SK-N-MC (cell line): ENCODE results near the gene TBXA2R.

Experiments used
- DNase-seq: peaks from one replicate; pipeline ENCODE4 v3.0.0-alpha.2; 2011; ENCODE audit warnings: low read depth, low spot score
- H3K27ac ChIP-seq: fragments of 200-600 bp; sonication (generic); 2 replicates; pipeline ENCODE4 v1.5.1; 2016; ENCODE audit warnings: mixed run types
- H3K36me3 ChIP-seq: fragments of 200-600 bp; sonication (generic); 2 replicates; pipeline ENCODE4 v1.6.1; 2017; ENCODE audit warnings: antibody characterized with exemption, low read length, mixed read lengths; ENCODE audit not compliant: insufficient read depth
- H3K4me3 ChIP-seq: fragments of 200-600 bp; sonication (generic); 2 replicates; pipeline ENCODE4 v1.5.1; 2016
- H3K9ac ChIP-seq: fragments of 200-600 bp; sonication (generic); 2 replicates; pipeline ENCODE4 v1.8.0; 2017; ENCODE audit warnings: mixed run types, mixed read lengths; ENCODE audit not compliant: insufficient read length
- H3K9me3 ChIP-seq: fragments of 200-600 bp; sonication (generic); 2 replicates; pipeline ENCODE4 v1.6.1; 2017; ENCODE audit warnings: low read depth, mild to moderate bottlenecking, antibody characterized with exemption, low read length, moderate library complexity, mixed read lengths
- EZH2 ChIP-seq: fragments of 200-600 bp; sonication (generic); IDR thresholded peaks from one replicate; pipeline ENCODE4 v1.6.1; 2017; ENCODE audit warnings: antibody characterized with exemption
- FOXP2 ChIP-seq: optimal IDR thresholded peaks from 2 replicates; pipeline ENCODE3; 2011; ENCODE audit warnings: mild to moderate bottlenecking, moderate library complexity; ENCODE audit not compliant: insufficient read depth; ENCODE audit errors: extremely low read length, control extremely low read depth
- POLR2AphosphoS5 ChIP-seq: IDR thresholded peaks from 2 replicates; pipeline ENCODE4 v1.6.1; 2012; ENCODE audit warnings: mild to moderate bottlenecking, low read depth, low read length, borderline replicate concordance

The TBXA2R gene

DNA sequence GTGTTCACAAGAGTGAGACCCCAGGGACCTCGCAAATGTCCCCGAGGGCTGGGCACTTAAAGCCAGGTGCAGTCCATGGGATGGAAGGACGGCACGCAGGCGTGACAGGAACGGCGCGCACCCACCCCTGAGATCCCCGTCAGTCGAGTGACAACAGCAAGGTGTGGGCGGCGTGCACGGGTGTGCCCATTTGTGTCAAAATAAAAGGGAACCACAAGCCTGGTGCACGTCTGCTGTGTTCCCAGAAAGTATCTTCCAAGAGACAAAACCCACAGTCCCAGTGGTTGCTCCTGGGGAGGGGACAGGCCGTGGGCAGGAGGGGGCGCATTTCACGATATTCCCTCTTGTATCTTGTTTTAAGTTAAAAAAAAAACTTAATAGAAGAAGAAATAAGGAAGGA lies 35.6 kb upstream of the TBXA2R start:
- Histone ChIP-seq H3K9me3 (no peaks in the 10 kb centered on the region), H3K9ac (no peak overlapping the region), H3K4me3 (no peak overlapping the region), H3K27ac (no peak overlapping the region), H3K36me3 (no peaks in the 10 kb centered on the region)
- TF ChIP-seq FOXP2 = no peak
- no peak for TF ChIP-seq POLR2AphosphoS5
- no peak for TF ChIP-seq EZH2
- DNase-seq = no peak

DNA sequence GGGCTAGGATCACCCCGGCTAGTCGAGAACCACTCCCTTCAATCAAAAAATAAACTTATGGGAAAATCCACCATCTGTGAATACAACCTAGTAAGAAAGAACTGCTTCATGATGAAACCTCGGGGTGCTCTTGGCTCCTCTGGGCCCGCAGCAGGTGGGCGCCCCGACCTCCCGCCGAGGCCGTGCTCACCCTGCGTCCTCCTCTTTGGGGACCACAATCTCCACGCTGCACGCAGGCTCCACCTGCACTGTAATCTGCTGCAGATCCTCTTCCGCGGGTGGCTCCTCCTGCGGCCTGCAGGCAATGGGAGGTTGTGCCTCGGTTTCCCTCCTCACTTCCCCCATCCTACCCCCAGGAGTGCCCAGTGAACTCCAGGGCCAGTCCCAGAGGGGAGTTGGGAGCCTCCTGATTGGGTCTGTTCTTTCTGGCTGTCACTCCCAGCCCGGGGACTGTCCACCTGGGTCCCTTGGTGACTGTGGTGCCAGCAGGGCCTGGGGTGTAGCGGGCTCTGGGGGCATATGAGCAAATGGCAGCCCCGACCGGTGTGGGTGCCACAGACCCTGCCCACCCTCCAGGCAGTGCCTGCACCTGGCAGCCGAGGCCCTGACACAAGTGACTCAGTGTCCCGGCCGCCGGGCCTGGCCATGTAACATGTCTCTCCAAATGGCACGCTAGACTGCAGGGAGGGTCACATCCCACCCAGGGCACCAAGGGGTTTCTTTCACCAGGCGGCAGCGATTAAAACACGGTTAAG lies 35.0 kb upstream of the TBXA2R start:
- Histone ChIP-seq H3K9me3 (no peaks in the 10 kb centered on the region), H3K36me3 (no peaks in the 10 kb centered on the region), H3K4me3 (no peak overlapping the region), H3K27ac (no peak overlapping the region), H3K9ac (no peak overlapping the region)
- DNase-seq = no peak
- no peak for TF ChIP-seq FOXP2
- TF ChIP-seq EZH2 = no peak
- no peak for TF ChIP-seq POLR2AphosphoS5

DNA sequence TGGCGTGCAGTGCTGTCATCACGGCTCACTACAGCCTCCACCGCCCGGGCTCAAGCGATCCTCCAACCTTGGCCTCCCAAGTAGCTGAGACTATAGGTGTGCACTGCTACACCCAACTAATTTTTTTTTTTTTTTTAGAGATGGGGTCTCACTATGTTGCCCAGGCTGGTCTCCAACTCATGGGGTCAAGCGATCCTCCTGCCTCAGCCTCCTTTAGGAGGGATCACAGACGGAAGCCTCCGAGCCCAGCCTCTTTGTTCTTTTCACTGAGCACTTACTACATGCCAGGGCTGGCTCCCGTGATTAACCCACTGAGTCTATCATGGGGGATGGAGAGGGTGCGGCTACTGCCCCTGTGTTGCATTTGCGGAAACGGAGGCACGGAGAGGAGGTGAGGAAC lies 32.8 kb upstream of the TBXA2R start:
- DNase-seq = no peak
- no peak overlapping the region for H3K27ac ChIP-seq
- TF ChIP-seq EZH2 = no peak
- TF ChIP-seq FOXP2 = no peak
- TF ChIP-seq POLR2AphosphoS5 = no peak
- H3K4me3 ChIP-seq = no peak overlapping the region
- H3K9me3 ChIP-seq = no peaks in the 10 kb centered on the region
- H3K36me3 ChIP-seq = no peaks in the 10 kb centered on the region
- H3K9ac ChIP-seq = no peak overlapping the region

DNA sequence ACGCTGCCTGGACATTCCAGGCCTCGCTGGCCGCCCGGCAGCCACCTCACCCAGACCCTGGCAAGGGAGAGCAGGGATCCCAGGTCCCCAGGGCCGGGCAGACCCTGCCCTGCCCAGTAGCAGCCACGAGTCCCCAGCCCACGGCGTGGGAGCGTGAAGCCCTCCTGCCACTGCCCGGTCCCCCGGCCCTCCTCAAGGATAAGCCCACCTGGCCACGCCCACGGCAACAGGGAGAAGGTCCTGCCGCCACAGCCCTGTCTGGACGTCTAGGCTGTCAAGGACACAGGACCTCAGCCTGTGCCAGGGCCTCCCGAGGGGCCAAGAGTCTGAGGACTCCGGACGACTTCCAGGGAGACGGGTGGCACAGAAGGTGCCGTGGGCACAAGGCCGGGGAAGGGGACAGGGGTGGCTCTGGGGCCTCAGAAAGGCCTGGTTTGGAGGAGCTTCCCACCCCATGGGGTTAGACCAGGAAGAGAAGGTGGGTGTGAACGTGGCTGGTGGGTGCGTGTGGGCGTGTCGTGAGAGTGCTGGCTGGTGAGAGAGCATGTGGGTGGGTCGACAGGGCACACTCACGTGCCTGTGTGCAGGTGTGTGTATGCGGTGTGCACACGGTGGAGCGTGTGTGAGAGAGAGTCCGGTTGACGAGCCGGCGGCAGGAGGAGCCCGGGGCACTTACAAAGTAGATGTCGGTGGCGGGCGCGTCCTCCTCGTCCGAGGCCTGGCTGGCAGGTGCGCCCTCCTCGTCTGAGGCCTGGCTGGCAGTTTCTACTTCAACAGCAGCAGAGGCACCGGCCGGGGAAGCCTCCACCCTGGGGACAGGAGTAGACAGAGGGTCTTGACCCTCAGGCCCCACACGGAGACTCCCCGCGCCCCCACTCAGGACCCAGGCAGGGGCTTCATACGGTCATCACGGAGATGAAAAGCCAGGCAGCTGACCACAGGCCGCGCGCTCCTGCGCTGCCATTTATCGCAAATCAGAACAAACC lies 31.8 kb upstream of the TBXA2R start:
- no peak for DNase-seq
- Histone ChIP-seq H3K27ac (no peak overlapping the region), H3K9me3 (no peaks in the 10 kb centered on the region), H3K9ac (no peak overlapping the region), H3K36me3 (no peaks in the 10 kb centered on the region), H3K4me3 (no peak overlapping the region)
- TF ChIP-seq POLR2AphosphoS5 (no peak), EZH2 (no peak), FOXP2 (no peak)

DNA sequence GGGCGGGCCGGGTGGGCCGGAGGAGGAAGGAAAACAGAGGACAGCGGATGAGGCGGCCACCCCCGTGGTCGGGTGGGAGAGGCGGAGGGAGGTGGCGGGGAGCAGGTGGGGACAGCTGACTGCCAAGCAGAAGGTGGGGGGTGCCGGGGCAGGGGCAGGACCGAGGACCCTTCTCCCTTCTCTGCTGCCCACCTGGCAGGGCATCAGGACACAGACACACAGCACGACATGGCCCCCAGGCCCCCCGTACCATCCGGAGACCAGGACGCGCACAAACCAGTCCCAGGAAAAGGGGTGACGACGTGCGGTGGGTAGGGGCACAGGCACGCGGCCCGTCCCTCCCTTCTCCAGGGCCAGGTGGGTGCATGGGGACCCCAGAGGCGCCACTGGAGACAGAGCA lies 30.9 kb upstream of the TBXA2R start:
- Histone ChIP-seq H3K36me3 (no peaks in the 10 kb centered on the region), H3K4me3 (no peak overlapping the region), H3K27ac (no peak overlapping the region), H3K9me3 (no peaks in the 10 kb centered on the region), H3K9ac (no peak overlapping the region)
- no peak for TF ChIP-seq FOXP2
- no peak for TF ChIP-seq POLR2AphosphoS5
- no peak for TF ChIP-seq EZH2
- no peak for DNase-seq

DNA sequence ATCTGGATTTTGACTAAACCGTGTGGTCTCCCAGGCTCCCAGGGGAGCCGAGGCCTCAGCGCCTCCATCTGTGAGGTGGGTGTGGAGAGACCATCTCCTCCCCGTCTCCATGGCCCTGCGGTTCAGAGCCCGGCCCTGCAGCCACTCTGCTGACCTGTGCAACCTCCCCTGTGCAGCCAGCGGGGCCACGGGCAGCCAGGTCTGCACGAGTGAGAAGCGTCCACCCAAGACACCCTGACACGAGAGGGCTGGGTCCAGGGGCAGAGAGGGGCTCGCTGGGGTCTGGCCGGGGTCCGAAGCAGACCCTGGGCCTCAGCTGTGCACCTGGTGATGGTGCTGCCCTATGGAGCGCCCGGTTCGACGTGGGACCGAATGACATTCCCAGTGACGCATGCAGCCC lies 30.3 kb upstream of the TBXA2R start:
- no peaks in the 10 kb centered on the region for H3K9me3 ChIP-seq
- H3K36me3 ChIP-seq = no peaks in the 10 kb centered on the region
- no peak for DNase-seq
- H3K4me3 ChIP-seq = no peak overlapping the region
- TF ChIP-seq POLR2AphosphoS5 = no peak
- no peak for TF ChIP-seq EZH2
- no peak for TF ChIP-seq FOXP2
- no peak overlapping the region for H3K9ac ChIP-seq
- H3K27ac ChIP-seq = no peak overlapping the region

DNA sequence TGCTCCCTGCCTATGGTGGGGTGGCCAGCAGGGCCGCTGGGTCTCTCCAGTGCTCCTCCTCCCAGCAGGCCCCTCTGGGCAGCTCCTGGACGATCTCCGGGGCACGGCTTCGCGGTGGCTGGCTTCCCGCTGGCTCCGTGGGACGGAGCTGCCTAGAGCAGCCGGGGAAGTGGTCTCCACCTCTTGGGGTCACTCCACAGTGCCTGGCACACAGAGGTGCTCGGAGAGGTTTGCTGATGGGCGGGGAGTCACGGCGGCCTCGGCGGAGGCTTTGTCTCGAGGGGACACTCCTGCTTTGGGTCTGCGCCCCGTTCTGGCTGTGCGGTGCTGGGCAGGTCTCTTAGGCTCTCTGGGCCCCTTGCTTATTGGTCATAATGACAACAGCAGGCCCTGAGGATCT lies 29.8 kb upstream of the TBXA2R start:
- H3K36me3 ChIP-seq = no peaks in the 10 kb centered on the region
- no peak overlapping the region for H3K27ac ChIP-seq
- no peak for DNase-seq
- H3K9ac ChIP-seq = no peak overlapping the region
- no peaks in the 10 kb centered on the region for H3K9me3 ChIP-seq
- TF ChIP-seq FOXP2 (no peak), POLR2AphosphoS5 (no peak), EZH2 (no peak)
- H3K4me3 ChIP-seq = no peak overlapping the region

DNA sequence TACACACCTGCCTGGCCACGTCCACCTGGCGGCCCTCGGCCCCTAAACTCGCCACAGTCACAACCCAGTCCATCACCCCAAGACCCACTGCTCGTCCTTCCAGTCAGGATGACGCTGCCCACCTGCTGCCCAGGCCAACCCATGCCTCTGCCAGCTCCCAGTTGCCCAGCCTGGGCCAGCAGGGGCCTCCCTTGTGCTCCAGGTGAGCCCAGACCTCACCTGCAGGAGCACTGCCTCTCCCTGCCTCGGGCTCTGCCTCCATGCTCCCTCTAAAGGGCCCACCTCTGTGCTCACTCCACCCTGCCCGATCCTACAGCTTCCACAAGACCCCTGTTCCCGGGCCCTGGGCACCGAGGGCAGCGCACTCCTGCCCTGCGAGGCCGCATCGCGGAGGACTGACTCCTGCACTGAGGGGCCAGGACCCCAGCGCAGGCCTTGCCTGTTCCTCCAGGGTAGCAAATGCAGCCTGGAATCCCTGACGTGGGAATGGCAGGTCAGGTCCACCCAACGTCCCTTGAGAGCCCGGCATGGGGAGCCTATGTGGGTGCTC lies 27.9 kb upstream of the TBXA2R start:
- TF ChIP-seq EZH2 = no peak
- no peak for TF ChIP-seq FOXP2
- no peak for TF ChIP-seq POLR2AphosphoS5
- no peak overlapping the region for H3K9ac ChIP-seq

More for the DNA sequence above, 27.9 kb upstream of the TBXA2R start:
- Histone ChIP-seq H3K36me3 (no peaks in the 10 kb centered on the region), H3K9me3 (no peaks in the 10 kb centered on the region), H3K27ac (no peak overlapping the region), H3K4me3 (no peak overlapping the region)
- DNase-seq = no peak
